ENCODE measurements around the gene ABCG5.

DNA sequence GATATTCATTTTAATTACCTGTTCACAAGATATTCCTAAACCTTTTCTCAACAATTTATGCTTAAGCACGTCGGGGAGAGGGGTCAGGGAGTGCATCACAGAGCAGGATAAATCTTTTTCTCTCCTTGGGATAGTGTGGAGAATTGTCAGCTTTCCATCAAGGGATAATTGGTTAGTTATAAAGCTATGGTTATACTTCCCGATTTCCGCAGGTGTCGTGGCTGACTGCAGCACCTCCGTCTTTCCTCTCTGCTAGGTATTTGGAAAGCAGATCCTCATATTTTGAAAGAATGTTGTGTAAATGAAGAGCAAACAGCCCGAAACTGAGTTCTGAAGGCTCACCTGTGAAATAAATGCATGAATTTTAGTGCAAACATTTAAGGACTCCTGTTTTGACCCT is 64.0 kb downstream of the ABCG5 start:
- TF ChIP-seq CTCF (IDR thresholded peaks at IDR 0.05) = no peak
- no peak for TF ChIP-seq POLR2A (IDR thresholded peaks at IDR 0.05)

Measured in Peyer's patch (tissue), 4 donors.